ENCODE results near the gene KIT. TPM values are rescaled to one million over a fixed set of nuclear protein-coding genes. Genes with fewer than 3 reads are reported as not detected.

Gene KIT
- polyA plus RNA-seq, 2 donors, result 0.49 to 1.7 TPM

DNA sequence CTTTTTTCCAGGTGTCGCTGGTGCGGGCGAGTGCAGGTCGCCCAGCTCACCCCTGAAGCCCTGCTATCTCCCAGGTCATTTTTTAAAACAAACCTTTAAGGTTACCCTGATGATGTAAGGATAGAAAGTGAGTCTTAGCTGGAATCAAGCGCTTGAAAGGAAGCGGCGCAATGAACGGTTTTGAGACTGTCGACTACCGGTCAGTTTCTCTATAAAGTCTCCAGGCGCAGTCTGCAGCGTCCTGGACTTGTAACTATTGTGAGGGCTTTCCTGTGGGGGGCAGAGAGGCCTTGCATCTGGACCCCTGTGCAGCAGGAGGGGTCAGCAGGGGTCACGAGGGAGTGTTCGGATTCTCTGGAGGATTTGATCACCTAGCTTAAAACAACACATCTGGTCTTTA, 1.6 kb downstream of the KIT start:
- H3K4me1 ChIP-seq (ENCODE audit: control insufficient read depth in 2 of 2, insufficient read depth in 2 of 2, low read length in 1 of 2), result peaks cover 9 to 11% of the 10 kb centered on the region in 2 donors
- 2% methylated on average over 14 of the region's 14 CpGs for WGBS, 2 donors
- peak overlapping the region; percentile 50 for H3K4me3 ChIP-seq (ENCODE audit: low read depth in 1 of 2, low read length in 2 of 2)
- H3K36me3 ChIP-seq (ENCODE audit: control insufficient read depth in 2 of 2, insufficient read depth in 2 of 2, low read length in 1 of 2), result no peaks in the 10 kb centered on the region
- H3K27me3 ChIP-seq (ENCODE audit: control insufficient read depth in 1 of 2, insufficient read depth in 2 of 2, low read length in 2 of 2), result no peaks in the 10 kb centered on the region
- H3K9me3 ChIP-seq (ENCODE audit: control insufficient read depth in 2 of 2, insufficient read depth in 1 of 2, low read depth in 1 of 2, low read length in 1 of 2), result peaks cover 0 to 2% of the 10 kb centered on the region in 2 donors
- no peak overlapping the region for H3K27ac ChIP-seq (ENCODE audit: low read depth in 2 of 2, low read length in 1 of 2)

- H3K36me3 ChIP-seq (ENCODE audit: control insufficient read depth in 2 of 2, insufficient read depth in 2 of 2, low read length in 1 of 2), result no peaks in the 10 kb centered on the region
- H3K4me3 ChIP-seq (ENCODE audit: low read depth in 1 of 2, low read length in 2 of 2), result peak overlapping the region in 1 of 2 donors; percentile 3
- H3K9me3 ChIP-seq (ENCODE audit: control insufficient read depth in 2 of 2, insufficient read depth in 1 of 2, low read depth in 1 of 2, low read length in 1 of 2), result peaks cover 0 to 2% of the 10 kb centered on the region in 2 donors
- 28% methylated on average over 9 of the region's 9 CpGs for WGBS, 2 donors
- H3K27me3 ChIP-seq (ENCODE audit: control insufficient read depth in 1 of 2, insufficient read depth in 2 of 2, low read length in 2 of 2), result no peaks in the 10 kb centered on the region
- H3K27ac ChIP-seq (ENCODE audit: low read depth in 2 of 2, low read length in 1 of 2), result no peak overlapping the region
- H3K4me1 ChIP-seq (ENCODE audit: control insufficient read depth in 2 of 2, insufficient read depth in 2 of 2, low read length in 1 of 2), result peaks cover 9 to 11% of the 10 kb centered on the region in 2 donors
Observed at GRCh38 chr4:54659749-54660535, 2.2 kb downstream of the KIT start.

GRCh38 chr4:54660591-54660990, 2.8 kb downstream of the KIT start:
- H3K9me3 ChIP-seq (ENCODE audit: control insufficient read depth in 2 of 2, insufficient read depth in 1 of 2, low read depth in 1 of 2, low read length in 1 of 2), result peaks cover 0 to 2% of the 10 kb centered on the region in 2 donors
- no peaks in the 10 kb centered on the region for H3K36me3 ChIP-seq (ENCODE audit: control insufficient read depth in 2 of 2, insufficient read depth in 2 of 2, low read length in 1 of 2)
- H3K4me1 ChIP-seq (ENCODE audit: control insufficient read depth in 2 of 2, insufficient read depth in 2 of 2, low read length in 1 of 2), result peaks cover 9 to 11% of the 10 kb centered on the region in 2 donors
- no peak overlapping the region for H3K4me3 ChIP-seq (ENCODE audit: low read depth in 1 of 2, low read length in 2 of 2)
- H3K27ac ChIP-seq (ENCODE audit: low read depth in 2 of 2, low read length in 1 of 2), result no peak overlapping the region
- H3K27me3 ChIP-seq (ENCODE audit: control insufficient read depth in 1 of 2, insufficient read depth in 2 of 2, low read length in 2 of 2), result no peaks in the 10 kb centered on the region
- 92 to 96% methylated on average over 2 of the region's 2 CpGs for WGBS, 2 donors

DNA sequence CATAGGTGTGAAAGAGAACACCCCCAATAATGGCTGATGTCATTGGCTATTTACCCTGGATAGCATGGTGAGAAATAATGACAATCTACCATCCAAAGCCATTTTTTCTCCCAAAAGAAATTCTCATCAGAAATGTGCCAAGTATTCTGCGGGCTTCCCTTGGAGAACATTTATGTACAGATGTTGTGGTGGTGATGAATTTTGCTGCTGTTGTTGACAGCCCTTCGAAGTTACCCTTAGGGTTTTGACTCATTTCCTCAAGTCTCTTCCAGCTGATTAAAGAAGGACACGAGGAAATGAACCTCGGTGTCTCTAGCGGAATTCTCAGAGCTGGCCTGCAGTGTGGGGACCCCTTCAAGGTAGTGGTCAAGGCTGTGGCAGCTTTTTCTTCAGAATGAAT, 3.4 kb downstream of the KIT start:
- H3K27me3 ChIP-seq (ENCODE audit: control insufficient read depth in 1 of 2, insufficient read depth in 2 of 2, low read length in 2 of 2), result no peaks in the 10 kb centered on the region
- 61 to 70% methylated on average over 5 of the region's 5 CpGs for WGBS, 2 donors
- no peak overlapping the region for H3K4me3 ChIP-seq (ENCODE audit: low read depth in 1 of 2, low read length in 2 of 2)
- no peaks in the 10 kb centered on the region for H3K36me3 ChIP-seq (ENCODE audit: control insufficient read depth in 2 of 2, insufficient read depth in 2 of 2, low read length in 1 of 2)
- peaks cover 9 to 11% of the 10 kb centered on the region in 2 donors for H3K4me1 ChIP-seq (ENCODE audit: control insufficient read depth in 2 of 2, insufficient read depth in 2 of 2, low read length in 1 of 2)
- no peak overlapping the region for H3K27ac ChIP-seq (ENCODE audit: low read depth in 2 of 2, low read length in 1 of 2)
- peaks cover 0 to 2% of the 10 kb centered on the region in 2 donors for H3K9me3 ChIP-seq (ENCODE audit: control insufficient read depth in 2 of 2, insufficient read depth in 1 of 2, low read depth in 1 of 2, low read length in 1 of 2)

DNA sequence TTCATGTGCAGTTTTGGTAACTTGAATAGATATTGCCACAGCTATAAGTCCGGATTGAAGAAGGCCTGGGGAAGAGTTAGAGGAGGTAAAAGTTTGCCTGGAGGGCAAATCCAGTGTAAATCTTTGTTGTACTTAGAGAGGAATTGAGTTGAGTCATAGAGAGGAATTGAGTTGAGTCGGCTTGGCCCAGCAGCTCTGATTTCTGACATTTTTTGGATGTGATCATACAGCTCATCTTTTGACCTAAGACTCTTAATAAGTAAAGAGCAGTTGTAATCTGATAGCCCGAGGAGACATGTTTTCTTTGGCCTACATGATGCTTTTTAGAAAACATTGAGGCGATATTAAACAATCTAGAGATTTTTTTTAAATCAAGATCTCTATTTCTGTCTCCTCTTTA, 3.9 kb downstream of the KIT start:
- Histone ChIP-seq H3K27ac (ENCODE audit: low read depth in 2 of 2, low read length in 1 of 2) (no peak overlapping the region), H3K4me3 (ENCODE audit: low read depth in 1 of 2, low read length in 2 of 2) (no peak overlapping the region)

GRCh38 chr4:54662123-54662522, 4.4 kb downstream of the KIT start:
- Histone ChIP-seq H3K27me3 (ENCODE audit: control insufficient read depth in 1 of 2, insufficient read depth in 2 of 2, low read length in 2 of 2) (no peaks in the 10 kb centered on the region), H3K4me3 (ENCODE audit: low read depth in 1 of 2, low read length in 2 of 2) (no peak overlapping the region), H3K9me3 (ENCODE audit: control insufficient read depth in 2 of 2, insufficient read depth in 1 of 2, low read depth in 1 of 2, low read length in 1 of 2) (peaks cover 0 to 2% of the 10 kb centered on the region in 2 donors), H3K27ac (ENCODE audit: low read depth in 2 of 2, low read length in 1 of 2) (no peak overlapping the region), H3K4me1 (ENCODE audit: control insufficient read depth in 2 of 2, insufficient read depth in 2 of 2, low read length in 1 of 2) (peaks cover 9 to 11% of the 10 kb centered on the region in 2 donors), H3K36me3 (ENCODE audit: control insufficient read depth in 2 of 2, insufficient read depth in 2 of 2, low read length in 1 of 2) (no peaks in the 10 kb centered on the region)
- 91 to 94% methylated on average over 3 of the region's 3 CpGs for WGBS, 2 donors

More for the DNA sequence above, 3.9 kb downstream of the KIT start:
- H3K36me3 ChIP-seq (ENCODE audit: control insufficient read depth in 2 of 2, insufficient read depth in 2 of 2, low read length in 1 of 2), result no peaks in the 10 kb centered on the region
- WGBS, 2 donors, result 55 to 56% methylated on average over 4 of the region's 4 CpGs
- H3K4me1 ChIP-seq (ENCODE audit: control insufficient read depth in 2 of 2, insufficient read depth in 2 of 2, low read length in 1 of 2), result peaks cover 9 to 11% of the 10 kb centered on the region in 2 donors
- H3K27me3 ChIP-seq (ENCODE audit: control insufficient read depth in 1 of 2, insufficient read depth in 2 of 2, low read length in 2 of 2), result no peaks in the 10 kb centered on the region
- H3K9me3 ChIP-seq (ENCODE audit: control insufficient read depth in 2 of 2, insufficient read depth in 1 of 2, low read depth in 1 of 2, low read length in 1 of 2), result peaks cover 0 to 2% of the 10 kb centered on the region in 2 donors

- H3K27me3 ChIP-seq (ENCODE audit: control insufficient read depth in 1 of 2, insufficient read depth in 2 of 2, low read length in 2 of 2), result peaks cover 0 to 2% of the 10 kb centered on the region in 2 donors
- H3K36me3 ChIP-seq (ENCODE audit: control insufficient read depth in 2 of 2, insufficient read depth in 2 of 2, low read length in 1 of 2), result no peaks in the 10 kb centered on the region
- peaks cover 5 to 9% of the 10 kb centered on the region in 2 donors for H3K4me1 ChIP-seq (ENCODE audit: control insufficient read depth in 2 of 2, insufficient read depth in 2 of 2, low read length in 1 of 2)
- H3K4me3 ChIP-seq (ENCODE audit: low read depth in 1 of 2, low read length in 2 of 2), result no peak overlapping the region
- H3K9me3 ChIP-seq (ENCODE audit: control insufficient read depth in 2 of 2, insufficient read depth in 1 of 2, low read depth in 1 of 2, low read length in 1 of 2), result peaks cover 0 to 2% of the 10 kb centered on the region in 2 donors
- WGBS, 2 donors, result 65 to 69% methylated on average over 6 of the region's 6 CpGs
- no peak overlapping the region for H3K27ac ChIP-seq (ENCODE audit: low read depth in 2 of 2, low read length in 1 of 2)
Observed at GRCh38 chr4:54662901-54663585, 5.3 kb downstream of the KIT start.

DNA sequence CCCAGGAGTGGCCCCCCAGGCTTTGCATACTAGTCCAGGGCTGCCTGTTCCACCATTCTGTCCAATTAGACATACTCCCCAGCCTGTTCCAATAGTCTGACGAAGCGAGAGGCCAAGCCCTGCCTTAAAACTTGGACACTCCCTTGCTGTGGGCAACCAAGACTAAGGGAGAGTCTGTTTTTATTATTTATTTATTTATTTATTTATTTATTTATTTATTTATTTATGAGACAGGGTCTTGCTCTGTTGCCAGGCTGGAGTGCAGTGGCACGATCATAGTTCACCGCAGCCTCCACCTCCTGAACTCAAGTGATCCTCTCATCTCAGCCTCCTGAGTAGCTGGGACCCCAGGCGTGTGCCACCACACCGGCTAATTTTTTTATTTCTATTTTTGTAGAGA, 6.6 kb downstream of the KIT start:
- peaks cover 3% of the 10 kb centered on the region in 2 donors for H3K4me1 ChIP-seq (ENCODE audit: control insufficient read depth in 2 of 2, insufficient read depth in 2 of 2, low read length in 1 of 2)
- H3K9me3 ChIP-seq (ENCODE audit: control insufficient read depth in 2 of 2, insufficient read depth in 1 of 2, low read depth in 1 of 2, low read length in 1 of 2), result peaks cover 0 to 2% of the 10 kb centered on the region in 2 donors
- H3K36me3 ChIP-seq (ENCODE audit: control insufficient read depth in 2 of 2, insufficient read depth in 2 of 2, low read length in 1 of 2), result no peaks in the 10 kb centered on the region
- WGBS, 2 donors, result 92 to 94% methylated on average over 6 of the region's 6 CpGs
- H3K27me3 ChIP-seq (ENCODE audit: control insufficient read depth in 1 of 2, insufficient read depth in 2 of 2, low read length in 2 of 2), result peaks cover 0 to 2% of the 10 kb centered on the region in 2 donors
- H3K27ac ChIP-seq (ENCODE audit: low read depth in 2 of 2, low read length in 1 of 2), result no peak overlapping the region
- H3K4me3 ChIP-seq (ENCODE audit: low read depth in 1 of 2, low read length in 2 of 2), result no peak overlapping the region

DNA sequence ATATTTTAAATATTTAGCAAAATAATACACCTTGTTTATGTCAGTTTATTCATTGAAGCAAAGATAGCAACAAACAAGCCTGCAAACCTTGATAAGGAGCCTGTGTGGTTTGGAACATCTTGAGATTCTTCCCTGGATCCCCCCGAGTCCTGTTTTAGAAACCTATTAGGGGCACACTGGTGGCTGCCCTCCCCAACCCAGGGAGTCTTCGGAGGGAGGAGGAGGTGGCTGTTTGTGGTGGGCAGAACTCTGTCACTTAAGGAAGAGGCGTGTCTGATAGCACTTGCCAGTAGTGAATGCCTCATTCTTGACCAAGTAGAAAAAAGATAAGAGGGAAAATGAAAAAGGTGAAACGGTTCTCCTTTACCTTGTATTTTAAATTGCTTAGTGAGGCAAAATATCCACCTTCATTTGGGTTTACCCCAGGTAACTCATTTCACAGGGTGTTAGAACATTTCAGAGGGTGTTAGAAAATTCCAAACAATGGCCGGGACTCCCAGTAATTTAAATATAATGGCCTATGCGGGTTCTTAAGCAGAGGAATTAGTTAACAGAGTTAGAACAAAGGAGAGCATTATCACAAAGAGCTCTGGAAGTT, 10.4 kb downstream of the KIT start:
- no peaks in the 10 kb centered on the region for H3K36me3 ChIP-seq (ENCODE audit: control insufficient read depth in 2 of 2, insufficient read depth in 2 of 2, low read length in 1 of 2)
- H3K9me3 ChIP-seq (ENCODE audit: control insufficient read depth in 2 of 2, insufficient read depth in 1 of 2, low read depth in 1 of 2, low read length in 1 of 2), result no peaks in the 10 kb centered on the region
- H3K27ac ChIP-seq (ENCODE audit: low read depth in 2 of 2, low read length in 1 of 2), result no peak overlapping the region
- H3K4me3 ChIP-seq (ENCODE audit: low read depth in 1 of 2, low read length in 2 of 2), result no peak overlapping the region
- peaks cover 0 to 2% of the 10 kb centered on the region in 2 donors for H3K27me3 ChIP-seq (ENCODE audit: control insufficient read depth in 1 of 2, insufficient read depth in 2 of 2, low read length in 2 of 2)
- WGBS, 2 donors, result 54 to 63% methylated on average over 6 of the region's 6 CpGs
- no peaks in the 10 kb centered on the region for H3K4me1 ChIP-seq (ENCODE audit: control insufficient read depth in 2 of 2, insufficient read depth in 2 of 2, low read length in 1 of 2)

Measured in esophagus (tissue), 2 donors.